Muscle layer of colon (tissue), 2 donors: ENCODE results near the gene NDNF.

Experiments
- H3K27ac ChIP-seq: one replicate; pipeline ENCODE4 v1.7.0; 2013; ENCODE audit warnings: low read depth, mild to moderate bottlenecking, low read length, moderate library complexity
- H3K27me3 ChIP-seq, 2 donors: one replicate each; pipeline ENCODE4 v1.7.0; 2013; ENCODE audit warnings: low read length in 2 of 2, mild to moderate bottlenecking in 2 of 2; ENCODE audit not compliant: insufficient read depth in 2 of 2, control insufficient read depth in 1 of 2
- H3K36me3 ChIP-seq: one replicate; pipeline ENCODE4 v1.7.0; 2013; ENCODE audit warnings: mild to moderate bottlenecking, low read length; ENCODE audit not compliant: insufficient read depth
- H3K4me1 ChIP-seq: one replicate; pipeline ENCODE4 v1.7.0; 2013; ENCODE audit warnings: mild to moderate bottlenecking, low read length; ENCODE audit not compliant: insufficient read depth
- H3K4me3 ChIP-seq, 2 donors: one replicate each; pipeline ENCODE4 v1.7.0; 2013; ENCODE audit warnings: low read length in 2 of 2, low read depth in 1 of 2, mild to moderate bottlenecking in 1 of 2, moderate library complexity in 1 of 2
- H3K9ac ChIP-seq: one replicate; pipeline ENCODE4 v1.7.0; 2013; ENCODE audit warnings: low read length
- H3K9me3 ChIP-seq: one replicate; pipeline ENCODE4 v1.7.0; 2013; ENCODE audit warnings: mild to moderate bottlenecking, low read length
- donor health status: abdominal sarcoma.
- donor health status: Adenocarcinoma of cecum.

NDNF gene

GRCh38 chr4:121094297-121094966 is 22.1 kb upstream of the NDNF start:
- Histone ChIP-seq H3K27me3 (no peaks in the 10 kb centered on the region), H3K9me3 (no peaks in the 10 kb centered on the region), H3K4me3 (no peak overlapping the region), H3K4me1 (no peaks in the 10 kb centered on the region), H3K9ac (no peak overlapping the region), H3K27ac (no peak overlapping the region), H3K36me3 (no peaks in the 10 kb centered on the region)

- H3K27ac ChIP-seq: no peak overlapping the region
- no peak overlapping the region for H3K9ac ChIP-seq
- no peaks in the 10 kb centered on the region for H3K9me3 ChIP-seq
- no peak overlapping the region for H3K4me3 ChIP-seq
- no peaks in the 10 kb centered on the region for H3K27me3 ChIP-seq
- H3K36me3 ChIP-seq: no peaks in the 10 kb centered on the region
- H3K4me1 ChIP-seq: no peaks in the 10 kb centered on the region
Observed at GRCh38 chr4:121093261-121093660, 20.9 kb upstream of the NDNF start.

GRCh38 chr4:121091941-121092340 is 19.6 kb upstream of the NDNF start:
- no peak overlapping the region for H3K27ac ChIP-seq
- H3K4me3 ChIP-seq: no peak overlapping the region
- H3K4me1 ChIP-seq: no peaks in the 10 kb centered on the region
- H3K36me3 ChIP-seq: no peaks in the 10 kb centered on the region
- no peak overlapping the region for H3K9ac ChIP-seq
- no peaks in the 10 kb centered on the region for H3K27me3 ChIP-seq
- no peaks in the 10 kb centered on the region for H3K9me3 ChIP-seq

GRCh38 chr4:121088867-121089266 is 16.5 kb upstream of the NDNF start:
- H3K9ac ChIP-seq: no peak overlapping the region
- H3K27me3 ChIP-seq: no peaks in the 10 kb centered on the region
- no peaks in the 10 kb centered on the region for H3K4me1 ChIP-seq
- H3K27ac ChIP-seq: no peak overlapping the region
- no peaks in the 10 kb centered on the region for H3K9me3 ChIP-seq
- no peaks in the 10 kb centered on the region for H3K36me3 ChIP-seq
- H3K4me3 ChIP-seq: no peak overlapping the region

- Histone ChIP-seq H3K4me3 (no peak overlapping the region), H3K36me3 (no peaks in the 10 kb centered on the region), H3K27ac (no peak overlapping the region), H3K9me3 (no peaks in the 10 kb centered on the region), H3K4me1 (no peaks in the 10 kb centered on the region), H3K9ac (no peak overlapping the region), H3K27me3 (no peaks in the 10 kb centered on the region)
Observed at GRCh38 chr4:121079376-121079775, 7.0 kb upstream of the NDNF start.

GRCh38 chr4:121077496-121077895 is 5.2 kb upstream of the NDNF start:
- Histone ChIP-seq H3K27me3 (no peaks in the 10 kb centered on the region), H3K4me3 (no peak overlapping the region), H3K9me3 (no peaks in the 10 kb centered on the region), H3K27ac (no peak overlapping the region), H3K36me3 (no peaks in the 10 kb centered on the region), H3K4me1 (no peaks in the 10 kb centered on the region), H3K9ac (no peak overlapping the region)

GRCh38 chr4:121076416-121076815 is 4.1 kb upstream of the NDNF start:
- Histone ChIP-seq H3K36me3 (no peaks in the 10 kb centered on the region), H3K4me3 (no peak overlapping the region)

GRCh38 chr4:121073672-121074381 is 1.5 kb upstream of the NDNF start:
- Histone ChIP-seq H3K4me1 (peaks cover 11% of the 10 kb centered on the region), H3K27me3 (peaks cover 0 to 5% of the 10 kb centered on the region in 2 donors), H3K9ac (no peak overlapping the region), H3K9me3 (no peaks in the 10 kb centered on the region), H3K36me3 (no peaks in the 10 kb centered on the region), H3K4me3 (no peak overlapping the region), H3K27ac (no peak overlapping the region)

More at GRCh38 chr4:121076416-121076815, 4.1 kb upstream of the NDNF start:
- no peak overlapping the region for H3K27ac ChIP-seq
- H3K4me1 ChIP-seq: no peaks in the 10 kb centered on the region
- H3K9ac ChIP-seq: no peak overlapping the region
- H3K9me3 ChIP-seq: no peaks in the 10 kb centered on the region
- peaks cover 0 to 5% of the 10 kb centered on the region in 2 donors for H3K27me3 ChIP-seq

GRCh38 chr4:121073004-121073435 is 685 bp upstream of the NDNF start:
- H3K27me3 ChIP-seq: peaks cover 0 to 5% of the 10 kb centered on the region in 2 donors
- H3K9ac ChIP-seq: peak overlapping the region; percentile 40
- H3K4me1 ChIP-seq: peaks cover 11% of the 10 kb centered on the region
- H3K9me3 ChIP-seq: no peaks in the 10 kb centered on the region
- H3K4me3 ChIP-seq: peak overlapping the region; percentile 37 to 76
- peak overlapping the region; percentile 42 for H3K27ac ChIP-seq
- no peaks in the 10 kb centered on the region for H3K36me3 ChIP-seq

GRCh38 chr4:121071640-121072223 is 603 bp downstream of the NDNF start:
- Histone ChIP-seq H3K9me3 (no peaks in the 10 kb centered on the region), H3K36me3 (no peaks in the 10 kb centered on the region), H3K9ac (no peak overlapping the region), H3K27me3 (peaks cover 0 to 5% of the 10 kb centered on the region in 2 donors), H3K4me3 (peak overlapping the region; percentile 79 to 83), H3K27ac (peak overlapping the region; percentile 53), H3K4me1 (peaks cover 11% of the 10 kb centered on the region)

- Histone ChIP-seq H3K9ac (peak overlapping the region; percentile 12), H3K27ac (peak overlapping the region; percentile 53)
Observed at GRCh38 chr4:121070696-121071639, 1.4 kb downstream of the NDNF start.

More at GRCh38 chr4:121070696-121071639, 1.4 kb downstream of the NDNF start:
- H3K4me3 ChIP-seq: peak overlapping the region; percentile 79 to 83
- H3K9me3 ChIP-seq: no peaks in the 10 kb centered on the region
- H3K27me3 ChIP-seq: peaks cover 0 to 5% of the 10 kb centered on the region in 2 donors
- H3K4me1 ChIP-seq: peaks cover 11% of the 10 kb centered on the region
- H3K36me3 ChIP-seq: no peaks in the 10 kb centered on the region
